GM12801 (cell line): ENCODE measurements around the gene CRYBG1.

Experiments used
- CTCF ChIP-seq: IDR thresholded peaks from one replicate; pipeline ENCODE4 v1.5.1; 2011; ENCODE audit warnings: control low read depth; ENCODE audit not compliant: insufficient read length; ENCODE audit errors: extremely low read depth

Gene CRYBG1

GRCh38 chr6:106514583-106514885 is 154.0 kb downstream of the CRYBG1 start:
- TF ChIP-seq CTCF: no peak

- no peak for TF ChIP-seq CTCF
These were observed 156.1 kb downstream of the CRYBG1 start for GRCh38 chr6:106516616-106517015.

GRCh38 chr6:106517706-106518105 is 157.2 kb downstream of the CRYBG1 start:
- no peak for TF ChIP-seq CTCF

GRCh38 chr6:106518748-106519147 is 158.2 kb downstream of the CRYBG1 start:
- no peak for TF ChIP-seq CTCF

- TF ChIP-seq CTCF: no peak
These were observed 159.2 kb downstream of the CRYBG1 start for GRCh38 chr6:106519460-106520394.

- TF ChIP-seq CTCF: no peak
These were observed 160.3 kb downstream of the CRYBG1 start for GRCh38 chr6:106520711-106521401.

GRCh38 chr6:106522562-106523250 is 162.2 kb downstream of the CRYBG1 start:
- no peak for TF ChIP-seq CTCF
